Psoas muscle (tissue), 8 donors: Measurements from ENCODE around the gene MRPL44. TPM values are rescaled to one million over a fixed set of nuclear protein-coding genes. Genes with fewer than 3 reads are reported as not detected.

Experiments used
- ATAC-seq, 4 donors: fragments of 200-7000 bp; cut with Tn5 transposase; one replicate each; pipeline ENCODE4 v1.9.1; 2020; ENCODE audit warnings: moderate library complexity in 3 of 4, mild to moderate bottlenecking in 2 of 4
- DNase-seq, 2 donors: peaks; one replicate each; pipeline ENCODE4 v3.0.0-alpha.2; 2020
- H3K27ac ChIP-seq: fragments of 200-600 bp; one replicate; pipeline ENCODE4 v1.8.0; 2022
- H3K27me3 ChIP-seq, 3 donors: fragments of 200-600 bp in 1 of 3; one replicate each; pipeline versions ENCODE4 v1.6.1 to v1.8.0; 2013 to 2022; ENCODE audit warnings: low read length in 2 of 3, mild to moderate bottlenecking in 2 of 3, moderate library complexity in 1 of 3; ENCODE audit not compliant: insufficient read depth in 3 of 3
- H3K36me3 ChIP-seq, 2 donors: fragments of 200-600 bp in 1 of 2; one replicate each; pipeline versions ENCODE4 v1.6.1 to v1.8.0; 2013 to 2022; ENCODE audit warnings: low read depth in 1 of 2, mild to moderate bottlenecking in 1 of 2, moderate library complexity in 1 of 2; ENCODE audit not compliant: insufficient read depth in 1 of 2
- H3K4me1 ChIP-seq: fragments of 200-600 bp; one replicate; pipeline ENCODE4 v1.8.0; 2022
- H3K4me3 ChIP-seq: fragments of 200-600 bp; one replicate; pipeline ENCODE4 v1.8.0; 2022; ENCODE audit warnings: mild to moderate bottlenecking
- H3K9me3 ChIP-seq: fragments of 200-600 bp; one replicate; pipeline ENCODE4 v1.8.0; 2022
- WGBS, 3 donors: extraction: QIAGEN DNeasy Blood & Tissue Kit; methylation state at CpG; one replicate each; pipeline versions ENCODE4 v1.1.6 to v1.1.7; 2013; 5-methylcytosine and 5-hydroxymethylcytosine counted together
- intact Hi-C, 2 donors: fragments of 100-400 bp; cut with DNase I; formaldehyde crosslinking; loops; one replicate each; pipeline versions ENCODE4 v1.11.0 to v1.14.2; 2022
- polyA plus RNA-seq, 3 donors: library from polyadenylated mRNA; stranded (reverse); fragments of 200-250 nt; gene quantifications; one replicate each; pipeline ENCODE4 v1.2.3, GENCODE V29; 2013
- total RNA-seq, 4 donors: library from RNA; stranded (reverse); fragmentation: NEBNext Ultra II Directional in 2 of 4; extraction: Animal tissue kit (Norgen Biotek cat#: 25700) in 2 of 4; gene quantifications; one replicate each; pipeline versions ENCODE4 v1.2.1 to v1.2.4, GENCODE V29; 2021 to 2023
- TF ChIP-seq, protein P1 (sequence below): fragments of 200-600 bp; IDR thresholded peaks from one replicate; pipeline ENCODE4 v1.8.0; 2022; ENCODE audit warnings: antibody characterized with exemption
- donor health status: healthy with polysubstance abuse.
- donor health status: DM: no; HTN: no; CAD: no; lungs with moderate emphysema.
- donor health status: Bipolar disorder and iron deficiency.
- donor health status: healthy.
- donor health status: DM: yes; HTN: yes; CAD: no.
- donor health status: DM: no; HTN: no; CAD: no.
- donor health status: DM: no; HTN: no; CAD: no.
- donor health status: DM: yes; HTN: yes; CAD: no.

Gene MRPL44
- total and polyA plus RNA-seq, 7 donors: 26.3 to 48.4 (median 28.3) TPM

DNA sequence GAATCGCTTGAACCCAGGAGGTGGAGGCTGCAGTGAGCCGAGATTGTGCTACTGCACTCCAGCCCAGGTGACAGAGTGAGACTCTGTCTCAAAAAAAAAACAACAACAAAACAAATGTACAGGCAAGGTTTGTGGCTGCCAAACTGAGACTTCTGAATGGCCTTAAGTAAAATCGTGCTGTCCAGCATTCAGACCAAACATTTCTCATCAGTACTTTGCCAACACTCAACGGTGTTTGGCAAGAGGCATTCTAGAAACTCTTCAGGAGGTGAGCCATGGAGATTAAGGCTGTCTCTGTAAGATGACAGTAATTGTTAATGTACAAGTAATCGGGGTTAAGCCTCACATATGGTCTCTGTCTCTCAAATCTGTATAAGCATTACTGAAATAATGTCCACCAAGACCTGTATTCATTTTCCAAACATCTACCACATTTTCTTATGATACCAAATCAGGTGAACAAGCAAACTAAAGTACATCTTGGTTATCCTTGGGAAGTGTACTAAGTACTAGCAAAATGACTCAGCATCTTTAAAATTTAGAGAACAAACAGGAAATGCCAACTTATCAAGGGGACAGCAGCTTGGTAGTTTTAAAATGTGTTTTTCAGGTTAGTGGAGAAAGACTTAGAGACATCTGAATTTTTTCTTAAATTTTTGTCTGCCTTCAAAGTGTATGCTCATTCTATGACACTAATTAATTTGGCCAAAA, 52.5 kb downstream of the MRPL44 start:
- 52 to 71% (median 57%) methylated on average over 5 of the region's 5 CpGs for WGBS, 3 donors
- intact Hi-C loops: no loop called here
- TF ChIP-seq, protein P1, sequence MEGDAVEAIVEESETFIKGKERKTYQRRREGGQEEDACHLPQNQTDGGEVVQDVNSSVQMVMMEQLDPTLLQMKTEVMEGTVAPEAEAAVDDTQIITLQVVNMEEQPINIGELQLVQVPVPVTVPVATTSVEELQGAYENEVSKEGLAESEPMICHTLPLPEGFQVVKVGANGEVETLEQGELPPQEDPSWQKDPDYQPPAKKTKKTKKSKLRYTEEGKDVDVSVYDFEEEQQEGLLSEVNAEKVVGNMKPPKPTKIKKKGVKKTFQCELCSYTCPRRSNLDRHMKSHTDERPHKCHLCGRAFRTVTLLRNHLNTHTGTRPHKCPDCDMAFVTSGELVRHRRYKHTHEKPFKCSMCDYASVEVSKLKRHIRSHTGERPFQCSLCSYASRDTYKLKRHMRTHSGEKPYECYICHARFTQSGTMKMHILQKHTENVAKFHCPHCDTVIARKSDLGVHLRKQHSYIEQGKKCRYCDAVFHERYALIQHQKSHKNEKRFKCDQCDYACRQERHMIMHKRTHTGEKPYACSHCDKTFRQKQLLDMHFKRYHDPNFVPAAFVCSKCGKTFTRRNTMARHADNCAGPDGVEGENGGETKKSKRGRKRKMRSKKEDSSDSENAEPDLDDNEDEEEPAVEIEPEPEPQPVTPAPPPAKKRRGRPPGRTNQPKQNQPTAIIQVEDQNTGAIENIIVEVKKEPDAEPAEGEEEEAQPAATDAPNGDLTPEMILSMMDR: no peak
- Histone ChIP-seq H3K27ac (no peak overlapping the region), H3K4me3 (no peak overlapping the region), H3K4me1 (peaks cover 5% of the 10 kb centered on the region), H3K9me3 (no peaks in the 10 kb centered on the region), H3K27me3 (no peaks in the 10 kb centered on the region), H3K36me3 (no peaks in the 10 kb centered on the region)
- DNase-seq (no peak), ATAC-seq (no peak)

DNA sequence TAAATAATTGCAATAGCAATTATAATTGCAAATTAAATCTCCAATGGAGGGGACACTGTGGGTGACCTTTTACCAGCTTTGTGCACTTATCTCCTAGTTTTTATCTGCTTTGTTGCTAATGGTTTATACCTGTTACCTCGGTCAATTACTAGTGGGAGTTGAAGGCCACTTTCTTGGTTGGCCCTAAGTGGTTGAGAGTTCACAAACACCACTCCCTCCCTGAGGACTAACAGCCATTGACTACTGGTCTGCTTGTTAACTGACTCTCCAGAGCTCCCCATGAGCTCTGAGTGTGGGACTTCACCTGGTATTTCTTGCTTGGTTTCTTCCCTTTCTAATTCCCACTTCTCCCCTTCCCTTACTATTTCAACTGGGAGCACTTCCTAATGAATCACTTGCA, 54.6 kb downstream of the MRPL44 start:
- 87 to 100% (median 98%) methylated on average over 1 of the region's 1 CpG for WGBS, 3 donors
- no peak for ATAC-seq

DNA sequence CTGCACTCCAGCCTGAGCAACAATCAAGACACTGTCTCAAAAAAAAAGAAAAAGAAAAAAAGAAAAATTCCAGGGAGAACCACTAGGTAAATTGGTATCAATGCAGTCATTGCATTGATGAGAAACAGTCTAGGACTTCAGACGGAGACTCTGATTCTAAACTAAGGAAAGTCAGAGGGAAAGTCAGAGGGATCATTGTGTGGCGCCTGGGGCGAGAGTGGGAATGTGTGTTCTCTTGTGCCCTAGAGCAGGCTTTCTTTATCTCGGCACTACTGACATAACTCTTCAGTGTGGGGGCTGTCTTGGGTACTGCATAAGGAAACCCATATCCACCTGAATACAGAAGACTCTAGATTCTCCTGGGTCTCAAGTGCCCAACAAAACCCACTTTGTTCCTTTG, 57.1 kb downstream of the MRPL44 start:
- 91 to 93% (median 92%) methylated on average over 4 of the region's 4 CpGs for whole genome bisulfite sequencing, 3 donors
- Histone ChIP-seq H3K27ac (no peak overlapping the region), H3K4me3 (no peak overlapping the region), H3K4me1 (no peaks in the 10 kb centered on the region), H3K9me3 (no peaks in the 10 kb centered on the region), H3K36me3 (no peaks in the 10 kb centered on the region), H3K27me3 (no peaks in the 10 kb centered on the region)
- no peak for ATAC-seq
- intact Hi-C loops: no loop called here
- no peak for DNase-seq
- TF ChIP-seq, protein P1: no peak

More for the DNA sequence above, 54.6 kb downstream of the MRPL44 start:
- H3K27ac ChIP-seq: no peak overlapping the region
- TF ChIP-seq, protein P1: no peak
- no peaks in the 10 kb centered on the region for H3K27me3 ChIP-seq
- DNase-seq: no peak
- no peaks in the 10 kb centered on the region for H3K4me1 ChIP-seq
- intact Hi-C loops: no loop called here
- no peak overlapping the region for H3K4me3 ChIP-seq
- H3K36me3 ChIP-seq: no peaks in the 10 kb centered on the region
- H3K9me3 ChIP-seq: no peaks in the 10 kb centered on the region

DNA sequence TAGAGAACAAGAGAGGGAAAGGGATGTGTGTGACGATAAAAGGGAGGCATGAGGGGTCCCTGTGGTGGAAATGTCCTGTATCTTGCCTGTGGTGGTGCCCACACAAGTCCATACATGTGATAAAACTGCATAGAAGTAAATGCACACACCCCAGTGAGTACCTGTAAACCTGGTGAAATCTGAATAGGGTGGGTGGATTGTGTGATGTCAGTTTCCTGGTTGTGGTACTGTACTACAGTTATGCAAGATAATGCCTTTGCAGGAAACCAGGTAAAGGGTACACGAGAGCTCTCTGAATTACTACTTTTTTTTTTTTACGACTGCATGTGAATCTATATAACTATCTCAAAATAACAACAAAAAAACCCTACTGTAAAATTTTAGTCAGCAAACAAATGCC, 59.7 kb downstream of the MRPL44 start:
- no peaks in the 10 kb centered on the region for H3K27me3 ChIP-seq
- H3K27ac ChIP-seq: no peak overlapping the region
- no peaks in the 10 kb centered on the region for H3K36me3 ChIP-seq
- TF ChIP-seq, protein P1: no peak
- ATAC-seq (no peak), DNase-seq (no peak)
- 59 to 64% (median 62%) methylated on average over 3 of the region's 3 CpGs for WGBS, 3 donors
- H3K4me1 ChIP-seq: no peaks in the 10 kb centered on the region
- intact Hi-C loops: no loop called here
- no peak overlapping the region for H3K4me3 ChIP-seq
- no peaks in the 10 kb centered on the region for H3K9me3 ChIP-seq

Other genes starting within 250 kb of the MRPL44 start
- gene AP1S3, start 119.9 kb upstream of the MRPL44 start, total RNA-seq: under 1 TPM in 3 of 4 donors, not detected in 1; 0.10 to 0.69 (median 0.44) TPM
- gene AP1S3, start 119.9 kb upstream of the MRPL44 start, polyA plus RNA-seq: under 1 TPM in 2 of 3 donors, not detected in 1; 0.05 to 0.08 TPM
- 10 to 100 TPM; 11.2 to 21.8 (median 15.2) TPM for gene WDFY1, start 12.1 kb upstream of the MRPL44 start, total RNA-seq
- gene WDFY1, start 12.1 kb upstream of the MRPL44 start, polyA plus RNA-seq: 10 to 100 TPM in 2 of 3 donors, 1 to 10 TPM in 1; 9.7 to 21.8 (median 10.2) TPM
- gene SERPINE2, start 81.8 kb downstream of the MRPL44 start, total RNA-seq: 10 to 100 TPM in 2 of 4 donors, 1 to 10 TPM in 2; 2.1 to 20.8 (median 8.8) TPM
- 1 to 10 TPM; 2.1 to 2.7 (median 2.4) TPM for gene SERPINE2, start 81.8 kb downstream of the MRPL44 start, polyA plus RNA-seq